SU-DHL-6 (cell line): Measurements from ENCODE around the gene KIF4A.

Experiments used
- H2AFZ ChIP-seq: fragments of 200-600 bp; sonication (generic); 2 replicates; pipeline ENCODE4 v1.6.1; 2014; ENCODE audit warnings: low read depth, mild to moderate bottlenecking, moderate library complexity, mixed read lengths, antibody characterized with exemption, low read length; ENCODE audit not compliant: severe bottlenecking
- H3F3A ChIP-seq: fragments of 200-600 bp; shearing (Covaris generic); 2 replicates; pipeline ENCODE4 v1.6.0; 2016; ENCODE audit warnings: antibody characterized with exemption, mild to moderate bottlenecking; ENCODE audit not compliant: insufficient read depth
- H3K27ac ChIP-seq: fragments of 200-600 bp; sonication (generic); 2 replicates; pipeline ENCODE4 v1.5.1; 2016; ENCODE audit warnings: low read depth, mild to moderate bottlenecking, low read length, moderate library complexity, mixed read lengths
- H3K27me3 ChIP-seq: fragments of 200-600 bp; sonication (generic), shearing (Covaris generic); 2 replicates; pipeline ENCODE4 v1.6.0; 2014; ENCODE audit warnings: mild to moderate bottlenecking, low read length
- H3K36me3 ChIP-seq: fragments of 200-600 bp; sonication (generic); 2 replicates; pipeline ENCODE4 v1.6.1; 2014; ENCODE audit warnings: mild to moderate bottlenecking, low read length, mixed read lengths
- H3K4me2 ChIP-seq: fragments of 300-600, 200-600 bp; shearing (Covaris generic), sonication (generic); 2 replicates; pipeline ENCODE4 v1.6.0; 2014; ENCODE audit warnings: low read length, low read depth, mild to moderate bottlenecking; ENCODE audit not compliant: poor library complexity, severe bottlenecking
- H3K4me3 ChIP-seq: fragments of 200-600 bp; sonication (generic); 2 replicates; pipeline ENCODE4 v1.5.1; 2014; ENCODE audit warnings: antibody characterized with exemption, low read length, mild to moderate bottlenecking, mixed read lengths; ENCODE audit not compliant: insufficient read depth, poor library complexity, severe bottlenecking
- H3K79me2 ChIP-seq: fragments of 200-600 bp; sonication (generic); 2 replicates; pipeline ENCODE4 v1.6.1; 2014; ENCODE audit warnings: mild to moderate bottlenecking, low read length, moderate library complexity; ENCODE audit not compliant: insufficient read depth
- H3K9ac ChIP-seq: fragments of 200-600 bp; sonication (generic); 2 replicates; pipeline ENCODE4 v1.7.0; 2014; ENCODE audit warnings: mild to moderate bottlenecking, low read length
- H3K9me2 ChIP-seq: fragments of 200-600 bp; sonication (generic); replicated peaks from 2 replicates; pipeline ENCODE4 v1.6.1; 2014; ENCODE audit warnings: low read length; ENCODE audit not compliant: insufficient read depth
- H3K9me3 ChIP-seq: fragments of 200-600 bp; sonication (generic); 2 replicates; pipeline ENCODE4 v1.6.1; 2014; ENCODE audit warnings: low read length, mixed read lengths; ENCODE audit not compliant: insufficient read depth
- H4K20me1 ChIP-seq: fragments of 200-600 bp; sonication (generic); 2 replicates; pipeline ENCODE4 v1.6.1; 2014; ENCODE audit warnings: low read depth, mild to moderate bottlenecking, antibody characterized with exemption, low read length, moderate library complexity, mixed read lengths
- EZH2phosphoT487 ChIP-seq: fragments of 200-600 bp; sonication (generic), shearing (Covaris generic); conservative IDR thresholded peaks from 2 replicates; pipeline ENCODE4 v1.6.1; 2018; ENCODE audit warnings: mild to moderate bottlenecking, antibody characterized with exemption, low read length, moderate library complexity, mixed read lengths
- TF ChIP-seq, protein P1 (sequence below): fragments of 200-600 bp; sonication (generic); IDR thresholded peaks from one replicate; pipeline ENCODE4 v1.5.1; 2017; ENCODE audit warnings: antibody characterized with exemption, mild to moderate bottlenecking, low read length, moderate library complexity; ENCODE audit not compliant: insufficient read depth, poor library complexity, severe bottlenecking

KIF4A gene

DNA sequence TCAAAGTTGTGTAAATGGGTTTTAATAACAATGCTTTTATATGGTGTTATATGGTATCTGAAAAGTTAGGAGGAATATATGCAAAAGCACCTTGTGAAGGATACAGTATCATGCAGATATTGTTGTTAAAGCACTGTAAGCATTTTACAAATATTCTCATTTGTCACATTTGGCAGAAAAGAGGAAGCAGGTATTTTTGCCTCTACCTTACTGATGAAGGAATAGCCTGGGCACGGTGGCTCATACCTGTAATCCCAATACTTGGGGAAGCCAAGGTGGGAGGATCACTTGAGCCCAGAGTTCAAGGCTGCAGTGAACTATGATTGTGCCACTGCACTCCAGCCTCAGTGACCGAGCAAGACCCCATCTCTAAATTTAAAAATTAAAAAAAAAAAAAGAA, 121.0 kb downstream of the KIF4A start:
- Histone ChIP-seq H3F3A (no peaks in the 10 kb centered on the region), H3K9ac (no peak overlapping the region), H4K20me1 (no peaks in the 10 kb centered on the region), H3K27me3 (no peaks in the 10 kb centered on the region), H3K4me3 (no peak overlapping the region), H3K79me2 (no peaks in the 10 kb centered on the region), H3K9me2 (no peaks in the 10 kb centered on the region), H3K4me2 (no peak overlapping the region), H2AFZ (no peak overlapping the region), H3K27ac (no peak overlapping the region), H3K9me3 (no peaks in the 10 kb centered on the region), H3K36me3 (no peaks in the 10 kb centered on the region)
- TF ChIP-seq EZH2phosphoT487: no peak
- TF ChIP-seq, protein P1, sequence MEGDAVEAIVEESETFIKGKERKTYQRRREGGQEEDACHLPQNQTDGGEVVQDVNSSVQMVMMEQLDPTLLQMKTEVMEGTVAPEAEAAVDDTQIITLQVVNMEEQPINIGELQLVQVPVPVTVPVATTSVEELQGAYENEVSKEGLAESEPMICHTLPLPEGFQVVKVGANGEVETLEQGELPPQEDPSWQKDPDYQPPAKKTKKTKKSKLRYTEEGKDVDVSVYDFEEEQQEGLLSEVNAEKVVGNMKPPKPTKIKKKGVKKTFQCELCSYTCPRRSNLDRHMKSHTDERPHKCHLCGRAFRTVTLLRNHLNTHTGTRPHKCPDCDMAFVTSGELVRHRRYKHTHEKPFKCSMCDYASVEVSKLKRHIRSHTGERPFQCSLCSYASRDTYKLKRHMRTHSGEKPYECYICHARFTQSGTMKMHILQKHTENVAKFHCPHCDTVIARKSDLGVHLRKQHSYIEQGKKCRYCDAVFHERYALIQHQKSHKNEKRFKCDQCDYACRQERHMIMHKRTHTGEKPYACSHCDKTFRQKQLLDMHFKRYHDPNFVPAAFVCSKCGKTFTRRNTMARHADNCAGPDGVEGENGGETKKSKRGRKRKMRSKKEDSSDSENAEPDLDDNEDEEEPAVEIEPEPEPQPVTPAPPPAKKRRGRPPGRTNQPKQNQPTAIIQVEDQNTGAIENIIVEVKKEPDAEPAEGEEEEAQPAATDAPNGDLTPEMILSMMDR: no peak

DNA sequence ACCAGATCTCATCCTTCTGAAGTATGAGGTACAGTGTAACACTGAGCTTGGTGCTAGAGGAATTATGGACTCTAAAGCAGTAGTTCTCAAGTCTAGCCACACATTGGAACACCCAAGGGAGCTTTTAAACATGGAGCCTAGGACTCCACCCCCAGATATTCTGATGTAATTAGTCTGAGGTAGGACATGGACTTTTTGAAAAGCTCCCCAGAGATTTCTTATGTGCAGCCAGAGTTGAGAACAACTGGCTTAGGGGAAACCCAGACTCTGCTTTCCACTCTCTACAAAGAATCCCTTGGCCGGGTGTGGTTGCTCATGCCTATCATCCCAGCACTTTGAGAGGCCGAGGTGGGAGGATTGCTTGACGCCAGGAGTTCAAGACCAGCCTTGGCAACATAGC, 121.6 kb downstream of the KIF4A start:
- Histone ChIP-seq H3K9me2 (no peaks in the 10 kb centered on the region), H3K4me3 (no peak overlapping the region), H3K9me3 (no peaks in the 10 kb centered on the region), H2AFZ (no peak overlapping the region), H3F3A (no peaks in the 10 kb centered on the region), H3K9ac (no peak overlapping the region), H3K79me2 (no peaks in the 10 kb centered on the region), H3K27ac (no peak overlapping the region), H3K36me3 (no peaks in the 10 kb centered on the region), H3K4me2 (no peak overlapping the region), H3K27me3 (no peaks in the 10 kb centered on the region), H4K20me1 (no peaks in the 10 kb centered on the region)
- no peak for TF ChIP-seq EZH2phosphoT487
- TF ChIP-seq, protein P1: no peak

DNA sequence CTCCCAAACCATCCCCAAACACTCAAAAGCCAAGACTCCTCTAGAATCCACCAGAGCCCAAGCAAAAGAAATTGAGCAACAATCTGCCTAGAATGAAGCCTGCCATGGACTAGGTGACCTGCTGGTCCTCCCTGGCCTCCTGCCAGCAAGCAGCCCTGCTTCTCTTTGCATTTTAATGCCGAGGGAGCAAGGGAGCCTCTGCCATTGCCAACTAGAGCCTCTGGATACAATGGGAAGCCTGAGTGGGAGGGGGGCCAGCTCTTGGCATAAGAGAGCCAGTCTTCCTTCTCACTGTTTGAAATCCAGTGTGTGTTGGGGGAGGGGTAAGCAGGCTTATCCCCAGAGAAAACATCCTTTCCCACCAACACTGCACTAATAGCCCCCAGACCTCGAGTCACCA, 131.7 kb downstream of the KIF4A start:
- no peaks in the 10 kb centered on the region for H4K20me1 ChIP-seq
- H3K4me2 ChIP-seq: no peak overlapping the region
- no peaks in the 10 kb centered on the region for H3F3A ChIP-seq
- H3K79me2 ChIP-seq: no peaks in the 10 kb centered on the region
- H3K36me3 ChIP-seq: no peaks in the 10 kb centered on the region
- no peak overlapping the region for H3K4me3 ChIP-seq
- TF ChIP-seq, protein P1: no peak
- TF ChIP-seq EZH2phosphoT487: no peak
- H3K9ac ChIP-seq: no peak overlapping the region
- H2AFZ ChIP-seq: no peak overlapping the region
- no peaks in the 10 kb centered on the region for H3K27me3 ChIP-seq
- no peak overlapping the region for H3K27ac ChIP-seq
- H3K9me3 ChIP-seq: no peaks in the 10 kb centered on the region
- H3K9me2 ChIP-seq: no peaks in the 10 kb centered on the region
